Thyroid gland (tissue), 4 donors: ENCODE data around the gene RAB44.

Source experiments
- CTCF ChIP-seq, 6 experiments: fragments of 200-600 bp in 3 of 6; fragments of 450-650 bp in 3 of 6; sonication (generic) in 3 of 6; IDR thresholded peaks; one replicate each; pipeline ENCODE4 v1.5.1; 2016 to 2019; ENCODE audit warnings: antibody characterized with exemption in 6 of 6, mild to moderate bottlenecking in 2 of 6, inconsistent platforms in 1 of 6, moderate library complexity in 1 of 6
- POLR2A ChIP-seq, 2 donors: fragments of 450-650 bp; IDR thresholded peaks; one replicate each; pipeline ENCODE4 v1.6.1; 2017; ENCODE audit warnings: antibody characterized with exemption in 2 of 2, mild to moderate bottlenecking in 2 of 2, moderate library complexity in 1 of 2

- TF ChIP-seq CTCF (IDR thresholded peaks at IDR 0.05) (no peak), POLR2A (IDR thresholded peaks at IDR 0.05) (no peak)
Measured at GRCh38 chr6:36715469-36715868, 17.8 kb downstream of the RAB44 start.
